MM.1S (cell line): Measurements from ENCODE around the gene TMC3.

Source experiments
- DNase-seq: peaks from one replicate; pipeline ENCODE4 v3.0.0-alpha.2; 2015
- H2AFZ ChIP-seq: fragments of 300-600 bp; sonication (generic); 2 replicates; pipeline ENCODE4 v1.6.0; 2016; ENCODE audit warnings: antibody characterized with exemption, low read length
- H3F3A ChIP-seq: fragments of 300-600 bp; sonication (generic); 2 replicates; pipeline ENCODE4 v1.6.1; 2016; ENCODE audit warnings: mild to moderate bottlenecking, antibody characterized with exemption, low read length, moderate library complexity, mixed read lengths; ENCODE audit not compliant: insufficient read depth
- H3K27ac ChIP-seq: fragments of 300-600 bp; sonication (generic); 2 replicates; pipeline ENCODE4 v1.5.1; 2016; ENCODE audit warnings: mild to moderate bottlenecking, low read length
- H3K27me3 ChIP-seq: fragments of 300-600 bp; sonication (generic); replicated peaks from 2 replicates; pipeline ENCODE4 v1.6.0; 2016; ENCODE audit warnings: low read length; ENCODE audit not compliant: insufficient read depth
- H3K36me3 ChIP-seq: fragments of 300-600 bp; sonication (generic); replicated peaks from 2 replicates; pipeline ENCODE4 v1.6.1; 2016; ENCODE audit warnings: mild to moderate bottlenecking, low read length, mixed read lengths; ENCODE audit not compliant: insufficient read depth
- H3K4me1 ChIP-seq: fragments of 300-600 bp; sonication (generic); 2 replicates; pipeline ENCODE4 v1.6.1; 2016; ENCODE audit warnings: low read length, mixed read lengths
- H3K4me2 ChIP-seq: fragments of 300-600 bp; sonication (generic); 2 replicates; pipeline ENCODE4 v1.6.0; 2016; ENCODE audit warnings: low read depth, low read length
- H3K4me3 ChIP-seq: fragments of 300-600 bp; sonication (generic); 2 replicates; pipeline ENCODE4 v1.5.1; 2016; ENCODE audit warnings: low read length, mixed read lengths
- H3K79me2 ChIP-seq: fragments of 300-600 bp; sonication (generic); 2 replicates; pipeline ENCODE4 v1.6.1; 2016; ENCODE audit warnings: mixed run types, low read length, mixed read lengths
- H3K9ac ChIP-seq: fragments of 300-600 bp; sonication (generic); 2 replicates; pipeline ENCODE4 v1.6.1; 2016; ENCODE audit warnings: low read length, mixed read lengths
- H3K9me2 ChIP-seq: fragments of 300-600 bp; sonication (generic); replicated peaks from 2 replicates; pipeline ENCODE4 v1.6.1; 2016; ENCODE audit warnings: mild to moderate bottlenecking, low read length, mixed read lengths; ENCODE audit not compliant: insufficient read depth
- H3K9me3 ChIP-seq: fragments of 300-600 bp; sonication (generic); replicated peaks from 2 replicates; pipeline ENCODE4 v1.6.1; 2016; ENCODE audit warnings: mild to moderate bottlenecking, low read length, mixed read lengths; ENCODE audit not compliant: insufficient read depth
- H4K20me1 ChIP-seq: fragments of 300-600 bp; sonication (generic); 2 replicates; pipeline ENCODE4 v1.6.1; 2016; ENCODE audit warnings: mild to moderate bottlenecking, low read length, moderate library complexity, mixed read lengths; ENCODE audit not compliant: insufficient read depth
- EZH2 ChIP-seq: fragments of 300-600 bp; sonication (generic); optimal IDR thresholded peaks from 2 replicates; pipeline ENCODE3; 2017; ENCODE audit warnings: low read depth, mild to moderate bottlenecking, antibody characterized with exemption, low read length, mixed read lengths
- EZH2phosphoT487 ChIP-seq: fragments of 300-600 bp; sonication (generic); IDR thresholded peaks from 2 replicates; pipeline ENCODE4 v1.6.1; 2018; ENCODE audit warnings: antibody characterized with exemption, low read length
- TF ChIP-seq, protein P1 (sequence below): fragments of 300-600 bp; sonication (generic); IDR thresholded peaks from 2 replicates; pipeline ENCODE4 v1.5.1; 2016; ENCODE audit warnings: antibody characterized with exemption, low read length, mixed read lengths

Gene TMC3

DNA sequence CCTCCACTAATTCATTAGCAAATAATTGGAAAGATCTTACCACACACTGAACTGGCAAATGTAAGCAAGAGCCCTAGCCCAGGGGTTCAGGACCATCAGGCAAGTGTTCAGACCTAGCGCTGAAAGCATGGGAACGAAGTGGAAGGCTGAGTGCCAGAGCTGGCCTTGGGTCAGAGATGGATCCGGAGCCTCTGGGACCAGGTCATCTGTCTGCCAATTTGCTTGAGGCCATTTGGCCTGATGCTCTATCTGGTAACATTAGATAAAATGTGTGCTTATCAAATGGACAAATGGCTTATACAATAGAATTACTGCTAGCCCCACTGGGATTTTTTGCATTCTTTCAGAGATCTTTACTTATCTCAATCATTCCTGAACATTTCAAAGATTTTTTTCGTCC is 1.4 kb upstream of the TMC3 start:
- Histone ChIP-seq H3F3A (no peaks in the 10 kb centered on the region), H4K20me1 (no peaks in the 10 kb centered on the region), H3K9ac (no peak overlapping the region), H3K79me2 (no peaks in the 10 kb centered on the region), H3K9me3 (no peaks in the 10 kb centered on the region), H3K27me3 (no peaks in the 10 kb centered on the region), H3K27ac (no peak overlapping the region), H3K4me2 (no peak overlapping the region), H3K4me1 (no peaks in the 10 kb centered on the region), H3K9me2 (no peaks in the 10 kb centered on the region), H3K36me3 (no peaks in the 10 kb centered on the region), H2AFZ (no peak overlapping the region), H3K4me3 (no peak overlapping the region)
- DNase-seq: no peak
- TF ChIP-seq, protein P1, sequence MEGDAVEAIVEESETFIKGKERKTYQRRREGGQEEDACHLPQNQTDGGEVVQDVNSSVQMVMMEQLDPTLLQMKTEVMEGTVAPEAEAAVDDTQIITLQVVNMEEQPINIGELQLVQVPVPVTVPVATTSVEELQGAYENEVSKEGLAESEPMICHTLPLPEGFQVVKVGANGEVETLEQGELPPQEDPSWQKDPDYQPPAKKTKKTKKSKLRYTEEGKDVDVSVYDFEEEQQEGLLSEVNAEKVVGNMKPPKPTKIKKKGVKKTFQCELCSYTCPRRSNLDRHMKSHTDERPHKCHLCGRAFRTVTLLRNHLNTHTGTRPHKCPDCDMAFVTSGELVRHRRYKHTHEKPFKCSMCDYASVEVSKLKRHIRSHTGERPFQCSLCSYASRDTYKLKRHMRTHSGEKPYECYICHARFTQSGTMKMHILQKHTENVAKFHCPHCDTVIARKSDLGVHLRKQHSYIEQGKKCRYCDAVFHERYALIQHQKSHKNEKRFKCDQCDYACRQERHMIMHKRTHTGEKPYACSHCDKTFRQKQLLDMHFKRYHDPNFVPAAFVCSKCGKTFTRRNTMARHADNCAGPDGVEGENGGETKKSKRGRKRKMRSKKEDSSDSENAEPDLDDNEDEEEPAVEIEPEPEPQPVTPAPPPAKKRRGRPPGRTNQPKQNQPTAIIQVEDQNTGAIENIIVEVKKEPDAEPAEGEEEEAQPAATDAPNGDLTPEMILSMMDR: no peak
- TF ChIP-seq EZH2 (no peak), EZH2phosphoT487 (no peak)

GRCh38 chr15:81373176-81373575 is 837 bp downstream of the TMC3 start:
- H2AFZ ChIP-seq: no peak overlapping the region
- DNase-seq: no peak
- H3F3A ChIP-seq: no peaks in the 10 kb centered on the region
- H3K4me3 ChIP-seq: no peak overlapping the region
- TF ChIP-seq, protein P1: no peak
- TF ChIP-seq EZH2phosphoT487 (no peak), EZH2 (no peak)
- H4K20me1 ChIP-seq: no peaks in the 10 kb centered on the region
- H3K79me2 ChIP-seq: no peaks in the 10 kb centered on the region
- H3K9ac ChIP-seq: no peak overlapping the region
- H3K4me2 ChIP-seq: no peak overlapping the region
- H3K36me3 ChIP-seq: no peaks in the 10 kb centered on the region
- H3K4me1 ChIP-seq: no peaks in the 10 kb centered on the region
- H3K27me3 ChIP-seq: no peaks in the 10 kb centered on the region
- H3K27ac ChIP-seq: no peak overlapping the region
- H3K9me3 ChIP-seq: no peaks in the 10 kb centered on the region
- no peaks in the 10 kb centered on the region for H3K9me2 ChIP-seq

DNA sequence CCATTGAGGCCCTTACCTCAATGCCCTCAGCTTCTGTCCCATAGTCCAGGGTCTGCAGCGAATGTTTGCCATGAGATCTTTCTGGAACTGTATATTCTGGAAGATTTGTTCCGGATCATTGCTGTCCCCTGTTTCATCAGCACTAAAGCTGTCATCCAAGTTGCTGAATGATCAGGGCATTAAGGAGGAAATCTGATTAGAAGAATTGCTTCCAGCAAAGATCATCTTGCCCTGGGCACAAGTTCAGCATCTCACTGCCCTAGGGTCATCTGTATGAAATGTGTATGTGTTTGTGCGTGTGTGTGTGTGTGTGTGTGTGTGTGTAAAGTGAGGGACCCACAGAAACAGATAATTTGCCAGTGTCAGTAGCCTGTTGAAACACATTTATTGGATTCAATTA is 1.4 kb downstream of the TMC3 start:
- H3K36me3 ChIP-seq: no peaks in the 10 kb centered on the region
- no peaks in the 10 kb centered on the region for H3K9me2 ChIP-seq
- no peak overlapping the region for H3K4me3 ChIP-seq
- no peak overlapping the region for H2AFZ ChIP-seq
- no peaks in the 10 kb centered on the region for H3K4me1 ChIP-seq
- H3K27me3 ChIP-seq: no peaks in the 10 kb centered on the region
- H3K27ac ChIP-seq: no peak overlapping the region
- no peaks in the 10 kb centered on the region for H3K9me3 ChIP-seq
- no peaks in the 10 kb centered on the region for H3K79me2 ChIP-seq
- H3K4me2 ChIP-seq: no peak overlapping the region
- H4K20me1 ChIP-seq: no peaks in the 10 kb centered on the region
- no peak overlapping the region for H3K9ac ChIP-seq
- H3F3A ChIP-seq: no peaks in the 10 kb centered on the region
- no peak for TF ChIP-seq EZH2phosphoT487
- TF ChIP-seq, protein P1: no peak
- no peak for TF ChIP-seq EZH2
- no peak for DNase-seq
